Limb (tissue), 2 donors: ENCODE measurements around the gene ESYT1.
"Not testable (repeated sequence)": the region's sequence is repeated elsewhere in the genome, so short reads cannot be mapped to it uniquely, and the experiment has no call there.

Experiments
- DNase-seq, 2 donors: peaks; one replicate each; pipeline ENCODE4 v3.0.0-alpha.2; 2016; ENCODE audit errors: extremely low spot score in 2 of 2

The ESYT1 gene

DNA sequence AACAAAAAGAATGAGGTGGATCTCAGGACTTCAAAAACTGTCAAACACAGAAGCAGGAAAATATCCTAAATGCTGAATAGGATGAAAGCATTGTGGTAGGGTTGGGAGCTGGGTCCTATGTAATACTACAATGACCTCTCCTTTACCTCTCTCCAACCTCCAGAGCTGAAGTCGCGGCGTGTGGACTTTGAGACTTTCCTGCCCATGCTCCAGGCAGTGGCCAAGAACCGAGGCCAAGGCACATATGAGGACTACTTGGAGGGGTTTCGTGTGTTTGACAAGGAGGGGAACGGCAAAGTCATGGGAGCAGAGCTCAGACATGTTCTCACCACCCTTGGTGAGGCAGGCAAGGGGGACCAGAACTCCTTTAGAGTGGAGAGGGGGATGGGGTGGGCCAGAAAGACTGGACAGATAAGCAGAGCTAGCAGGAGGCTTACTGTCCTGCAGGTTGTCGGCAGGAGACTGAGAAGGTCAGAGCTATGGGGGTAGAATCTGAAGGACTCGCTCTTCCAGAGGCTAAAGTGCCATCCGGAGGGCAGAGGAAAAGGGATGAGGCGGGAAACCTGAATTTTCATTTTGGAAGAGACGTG, 27.3 kb downstream of the ESYT1 start:
- no peak for DNase-seq

DNA sequence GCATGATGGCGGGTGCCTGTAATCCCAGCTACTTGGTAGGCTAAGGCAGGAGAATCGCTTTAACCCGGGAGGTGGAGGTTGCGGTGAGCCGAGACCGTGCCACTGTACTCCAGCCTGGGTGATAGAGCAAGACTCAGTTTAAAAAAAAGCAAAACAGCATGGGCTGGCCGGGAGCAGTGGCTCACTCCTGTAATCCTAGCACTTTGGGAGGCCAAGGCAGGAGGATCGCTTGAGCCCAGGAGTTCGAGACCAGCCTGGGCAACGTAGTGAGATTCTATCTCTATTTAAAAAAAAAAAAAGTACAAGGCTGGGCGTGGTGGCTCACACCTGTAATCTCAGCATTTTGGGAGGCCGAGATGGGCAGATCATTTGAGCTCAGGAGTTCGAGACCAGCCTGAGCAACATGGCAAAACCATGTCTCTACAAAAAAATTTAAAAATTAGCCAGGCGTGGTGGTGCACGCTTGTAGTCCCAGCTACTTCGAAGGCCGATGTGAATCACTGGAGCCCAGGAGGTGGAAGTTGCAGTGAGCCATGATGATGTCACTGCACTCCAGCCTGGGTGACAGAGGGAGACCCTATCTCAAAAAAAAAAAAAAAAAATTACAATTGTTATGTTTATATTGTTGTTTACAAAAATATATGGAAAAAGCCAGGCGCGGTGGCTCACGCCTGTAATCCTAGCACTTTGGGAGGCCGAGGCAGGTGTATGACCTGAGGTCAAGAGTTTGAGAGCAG, 28.6 kb downstream of the ESYT1 start:
- DNase-seq, result not testable (repeated sequence)

GRCh38 chr12:56157201-56158028, 29.3 kb downstream of the ESYT1 start:
- DNase-seq, result peak; percentile 88 to 93

- peak; percentile 93 to 98 for DNase-seq
These were observed 30.2 kb downstream of the ESYT1 start, which contains the start of gene MYL6 for GRCh38 chr12:56158029-56158925. Gene MYL6 (plus strand): TSS chr12:56158359. CDS start chr12:56158402, 43 bp downstream.

DNA sequence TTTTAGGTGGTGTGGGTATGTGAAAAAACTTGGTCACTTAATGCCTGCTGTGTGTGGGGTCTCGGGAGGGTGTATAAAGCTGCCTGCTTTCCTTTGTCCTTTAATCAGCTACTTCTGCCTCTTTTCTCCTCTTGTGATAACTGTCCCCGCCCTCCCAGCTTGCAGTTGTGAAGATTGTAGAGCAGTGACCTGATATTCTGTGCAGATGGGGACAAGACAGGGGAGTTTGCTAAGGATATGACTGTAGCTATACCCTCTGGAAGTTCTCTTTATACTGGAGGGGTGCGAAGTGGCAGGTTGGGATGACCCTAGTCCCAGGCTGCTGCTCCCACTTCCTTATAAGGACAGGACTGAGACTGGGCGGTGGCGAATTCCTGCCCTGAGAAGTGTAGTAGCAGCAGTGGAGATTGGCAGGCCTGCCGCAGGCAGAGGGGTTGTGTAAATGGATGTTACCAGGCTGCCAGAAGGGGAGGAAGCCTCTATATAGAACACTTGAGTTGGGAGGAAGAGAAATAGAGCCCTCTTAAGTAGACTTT, 30.9 kb downstream of the ESYT1 start:
- peak; percentile 65 to 74 for DNase-seq

DNA sequence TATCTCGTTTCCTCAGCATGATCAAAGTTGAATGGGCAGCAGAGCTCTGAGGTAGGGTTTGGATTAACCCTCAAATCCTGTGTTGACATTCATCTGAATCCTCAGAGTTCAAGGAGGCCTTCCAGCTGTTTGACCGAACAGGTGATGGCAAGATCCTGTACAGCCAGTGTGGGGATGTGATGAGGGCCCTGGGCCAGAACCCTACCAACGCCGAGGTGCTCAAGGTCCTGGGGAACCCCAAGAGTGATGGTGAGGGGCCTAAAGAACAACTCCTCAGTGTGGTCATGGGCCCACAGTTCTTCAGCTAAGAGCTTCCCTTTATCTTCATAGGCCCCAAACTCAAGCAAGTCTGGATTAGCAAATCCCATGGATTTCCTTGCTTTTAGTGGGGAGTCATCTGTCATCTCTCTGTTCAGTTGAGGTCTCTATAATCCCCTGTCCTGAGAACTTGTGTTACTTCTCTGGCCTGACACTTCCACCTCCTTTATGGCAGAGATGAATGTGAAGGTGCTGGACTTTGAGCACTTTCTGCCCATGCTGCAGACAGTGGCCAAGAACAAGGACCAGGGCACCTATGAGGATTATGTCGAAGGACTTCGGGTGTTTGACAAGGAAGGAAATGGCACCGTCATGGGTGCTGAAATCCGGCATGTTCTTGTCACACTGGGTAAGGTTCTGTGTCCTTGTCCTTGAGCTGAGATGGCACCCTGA, 31.6 kb downstream of the ESYT1 start:
- no peak for DNase-seq

- no peak for DNase-seq
These were observed 32.2 kb downstream of the ESYT1 start for GRCh38 chr12:56160193-56160763.

- no peak for DNase-seq
These were observed 33.0 kb downstream of the ESYT1 start for GRCh38 chr12:56160894-56161689.

- DNase-seq, result no peak
These were observed 33.8 kb downstream of the ESYT1 start for GRCh38 chr12:56161690-56162351.

- DNase-seq, result no peak
These were observed 34.6 kb downstream of the ESYT1 start for GRCh38 chr12:56162468-56163290.

DNA sequence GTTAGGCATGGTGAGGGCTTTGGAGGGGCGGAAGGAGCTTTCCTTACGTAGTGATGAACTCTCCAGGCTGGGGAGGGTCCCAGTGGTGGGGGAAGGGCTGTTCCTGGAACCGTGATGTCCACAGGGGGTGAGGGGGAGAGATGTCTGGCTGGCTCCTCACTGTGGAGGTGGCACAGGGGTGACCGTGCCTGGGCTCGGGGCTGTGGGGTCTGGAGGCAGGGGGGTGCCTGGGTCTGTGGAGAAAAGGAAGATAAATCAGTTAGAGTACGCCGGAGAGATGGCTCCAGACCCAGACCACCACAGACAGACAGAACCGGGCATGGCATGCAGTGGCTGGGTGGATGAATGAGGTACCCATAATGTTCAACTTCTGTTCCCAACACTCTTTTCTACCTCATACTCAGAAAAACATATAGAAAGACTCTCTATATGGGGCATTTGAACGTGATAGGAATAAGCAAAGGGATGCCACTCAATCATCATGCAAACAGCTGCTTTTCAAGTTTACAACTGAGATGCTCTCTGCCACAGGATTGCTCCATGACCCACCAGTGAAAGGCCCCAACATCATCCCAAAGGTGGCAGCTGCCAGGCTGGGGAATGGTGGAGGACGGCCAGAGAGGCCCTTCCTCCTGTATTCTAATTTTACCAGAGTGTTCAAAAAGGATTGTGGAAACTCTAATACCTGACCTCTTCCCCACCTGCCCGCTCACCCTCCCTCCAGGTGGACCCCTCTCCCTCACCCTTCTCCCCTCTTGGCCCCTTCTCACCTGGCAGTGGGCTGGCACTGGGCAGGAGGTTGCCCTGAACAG, 35.7 kb downstream of the ESYT1 start:
- DNase-seq, result no peak

DNA sequence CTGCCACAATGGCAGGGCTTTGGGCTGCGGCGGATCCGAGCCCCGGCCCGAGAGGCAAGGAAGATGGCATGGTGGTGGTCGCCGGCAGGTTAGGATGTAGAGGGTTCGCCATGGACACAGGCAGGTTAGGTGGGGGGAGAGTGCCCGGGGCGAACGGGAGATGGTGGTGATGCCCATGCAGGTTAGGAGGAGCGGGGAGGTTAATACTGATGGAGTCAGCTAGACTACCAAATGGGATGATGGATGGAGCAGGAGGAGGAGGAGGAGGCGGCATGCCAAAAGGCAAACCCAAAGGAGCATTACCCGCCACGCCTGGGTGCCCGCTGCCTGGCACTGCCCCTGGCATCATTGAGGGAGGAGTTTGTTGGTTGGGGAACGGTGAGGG, 36.3 kb downstream of the ESYT1 start:
- no peak for DNase-seq

DNA sequence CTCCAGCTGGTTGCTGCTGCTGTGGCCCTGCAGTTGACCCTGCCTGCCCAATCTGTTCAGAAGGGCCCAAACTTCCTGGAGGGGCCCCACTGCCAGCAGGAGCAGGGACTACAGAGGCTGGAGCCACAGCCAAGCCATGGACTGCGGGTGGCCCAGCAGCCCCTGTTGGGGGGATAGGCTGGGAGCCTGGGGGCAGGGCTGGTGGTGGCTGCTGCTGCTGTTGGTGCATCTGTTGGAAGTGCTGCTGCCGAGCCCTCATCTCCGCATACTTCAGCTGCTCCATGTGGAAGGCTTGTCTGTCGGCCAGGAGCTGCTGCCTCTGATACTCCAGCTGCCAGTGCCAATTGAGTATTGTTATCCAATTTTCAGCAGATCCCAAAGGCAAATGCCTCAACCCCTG, 37.3 kb downstream of the ESYT1 start:
- no peak for DNase-seq

DNA sequence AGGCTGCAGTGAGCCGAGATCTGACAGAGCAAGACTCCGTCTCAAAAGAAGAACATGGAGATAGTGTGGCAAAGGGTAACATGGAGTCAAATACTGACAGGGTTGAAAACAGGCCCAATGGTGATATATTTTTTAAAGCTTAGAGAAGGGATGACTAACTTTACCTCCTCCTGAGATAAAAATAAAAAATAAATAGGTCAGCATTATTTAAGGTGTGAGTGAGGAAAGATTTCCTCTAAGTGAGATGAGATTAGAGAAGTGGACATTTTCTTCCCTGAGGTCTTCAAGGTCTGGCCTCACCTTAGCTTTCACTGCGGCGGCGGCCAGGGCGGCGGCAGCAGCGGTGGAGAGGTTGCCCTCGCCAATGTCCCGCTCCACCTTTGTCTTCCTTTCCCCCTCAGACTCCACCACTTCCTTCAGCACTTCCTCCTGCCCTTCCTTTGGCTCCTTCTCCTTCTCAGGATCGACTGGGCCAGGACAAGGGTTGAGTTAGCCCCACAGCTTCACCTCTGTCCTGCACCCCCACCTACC, 41.2 kb downstream of the ESYT1 start:
- DNase-seq, result no peak

DNA sequence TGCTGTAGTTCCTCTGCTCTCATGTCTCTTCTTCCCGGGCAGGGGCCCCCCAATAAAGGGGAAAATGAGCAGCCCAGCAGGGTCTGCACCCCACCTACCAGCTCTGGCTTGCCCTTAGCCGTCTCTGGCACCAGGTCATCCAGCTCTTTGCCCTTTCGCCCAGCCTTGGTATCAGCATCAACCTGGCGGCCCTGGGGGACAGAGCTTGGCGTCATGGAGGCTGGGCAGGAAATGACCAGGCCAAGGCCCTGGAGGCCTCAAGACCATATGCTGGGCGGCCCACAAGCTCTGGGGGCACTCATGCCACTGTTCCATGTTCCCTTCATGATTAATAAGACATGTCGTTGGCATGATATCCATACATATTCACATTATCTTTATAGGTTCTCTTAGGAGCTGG, 44.8 kb downstream of the ESYT1 start:
- no peak for DNase-seq

DNA sequence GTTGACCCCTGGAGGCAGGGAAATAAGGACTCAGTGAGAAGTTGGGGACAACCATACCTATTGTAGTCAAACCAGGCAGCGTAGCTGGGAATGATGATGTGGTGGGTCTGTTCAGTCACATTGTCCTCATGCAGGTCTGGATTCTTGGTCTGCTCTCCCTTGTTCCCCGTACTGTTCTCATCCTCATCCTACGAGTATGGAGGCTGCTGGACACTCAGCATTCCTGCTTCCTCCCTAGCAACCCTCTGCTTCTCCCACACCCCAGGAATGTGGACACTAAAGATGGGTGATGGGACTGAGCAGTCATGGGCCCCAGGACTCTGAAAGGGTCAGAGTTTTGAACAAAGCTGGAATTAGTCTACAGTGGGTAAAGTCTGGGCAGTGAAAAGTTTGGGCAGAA, 50.3 kb downstream of the ESYT1 start:
- no peak for DNase-seq

DNA sequence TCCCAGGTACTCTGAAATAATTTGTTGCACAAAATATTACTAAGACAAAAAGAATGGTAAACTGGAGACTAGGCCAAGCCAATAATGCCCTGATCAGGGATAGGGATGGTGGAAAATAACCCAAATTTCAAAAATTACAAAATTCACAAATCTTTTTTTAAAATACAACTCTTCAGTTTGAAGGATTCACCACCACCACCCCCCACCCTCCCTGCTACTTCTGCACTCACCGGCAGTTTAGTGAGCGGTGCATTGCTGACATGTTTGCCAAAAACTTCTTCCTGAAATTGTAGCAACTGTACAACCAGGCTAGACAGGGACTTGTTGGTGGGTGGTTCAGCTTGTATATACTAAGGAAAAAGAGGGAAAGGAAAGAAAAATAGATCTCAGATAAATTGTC, 58.9 kb downstream of the ESYT1 start:
- DNase-seq, result no peak
